Stimulated activated CD8-positive, alpha-beta memory T cell treated with anti-CD3 and anti-CD28 coated beads, Interleukin-4, amount 100 ng/mL, for 24 hours (primary cell): Measurements from ENCODE around the gene PAQR7.

Experiments used
- DNase-seq: peaks from one replicate; pipeline ENCODE4 v3.0.0-alpha.2; 2020; ENCODE audit warnings: low read depth

The PAQR7 gene

GRCh38 chr1:25902462-25902861 is 27.0 kb upstream of the PAQR7 start:
- DNase-seq, result no peak

- no peak for DNase-seq
Observed at GRCh38 chr1:25900219-25900618, 24.7 kb upstream of the PAQR7 start.

GRCh38 chr1:25899792-25900191 is 24.3 kb upstream of the PAQR7 start:
- DNase-seq, result no peak

GRCh38 chr1:25898223-25899015 is 22.9 kb upstream of the PAQR7 start:
- no peak for DNase-seq

DNA sequence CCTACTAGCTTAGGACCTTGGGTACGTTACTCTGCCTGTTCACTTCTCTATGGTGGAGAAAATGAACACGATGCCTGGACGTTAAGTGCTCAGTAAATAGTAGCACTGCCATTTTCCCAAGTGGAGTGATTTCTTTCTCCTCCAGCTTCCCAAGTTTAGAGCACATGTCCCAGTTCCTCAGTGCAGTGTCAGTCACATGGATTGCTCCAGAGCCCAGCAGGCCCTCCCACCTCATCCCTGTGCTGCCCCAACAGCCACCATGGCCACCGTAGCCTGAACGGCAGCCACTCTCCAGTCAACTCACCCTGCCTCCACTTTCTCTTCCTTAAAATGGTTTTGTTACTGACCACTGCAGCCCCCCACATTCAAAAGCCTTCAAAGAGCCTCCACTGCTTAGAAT is 22.2 kb upstream of the PAQR7 start:
- DNase-seq, result no peak

DNA sequence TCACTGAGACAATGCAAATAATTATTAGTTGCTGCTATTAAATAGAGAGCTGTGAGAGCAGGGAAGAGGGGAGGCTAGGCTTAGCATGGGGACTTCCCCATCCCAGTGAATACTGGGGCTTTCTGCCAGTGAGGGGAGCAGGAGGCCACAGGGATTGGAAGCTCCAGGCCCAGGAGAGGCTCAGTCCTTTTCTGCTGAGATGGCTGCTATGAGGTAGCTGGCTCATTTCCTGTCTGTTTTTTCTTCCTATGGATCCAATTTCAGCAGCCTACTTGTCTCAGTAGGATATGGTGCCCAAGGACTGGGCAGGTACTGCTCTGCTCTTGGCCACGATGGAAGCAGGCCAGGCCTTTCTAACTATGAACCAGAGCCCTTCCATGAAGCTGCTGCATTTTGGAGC is 20.8 kb upstream of the PAQR7 start:
- no peak for DNase-seq

- peak; percentile 79 for DNase-seq
Observed at GRCh38 chr1:25895365-25895990, 20.0 kb upstream of the PAQR7 start.

GRCh38 chr1:25893116-25893515 is 17.6 kb upstream of the PAQR7 start:
- no peak for DNase-seq

- no peak for DNase-seq
Observed at GRCh38 chr1:25891606-25892005, 16.1 kb upstream of the PAQR7 start.

GRCh38 chr1:25890239-25891034 is 14.9 kb upstream of the PAQR7 start:
- no peak for DNase-seq

GRCh38 chr1:25889470-25889869 is 14.0 kb upstream of the PAQR7 start:
- no peak for DNase-seq

DNA sequence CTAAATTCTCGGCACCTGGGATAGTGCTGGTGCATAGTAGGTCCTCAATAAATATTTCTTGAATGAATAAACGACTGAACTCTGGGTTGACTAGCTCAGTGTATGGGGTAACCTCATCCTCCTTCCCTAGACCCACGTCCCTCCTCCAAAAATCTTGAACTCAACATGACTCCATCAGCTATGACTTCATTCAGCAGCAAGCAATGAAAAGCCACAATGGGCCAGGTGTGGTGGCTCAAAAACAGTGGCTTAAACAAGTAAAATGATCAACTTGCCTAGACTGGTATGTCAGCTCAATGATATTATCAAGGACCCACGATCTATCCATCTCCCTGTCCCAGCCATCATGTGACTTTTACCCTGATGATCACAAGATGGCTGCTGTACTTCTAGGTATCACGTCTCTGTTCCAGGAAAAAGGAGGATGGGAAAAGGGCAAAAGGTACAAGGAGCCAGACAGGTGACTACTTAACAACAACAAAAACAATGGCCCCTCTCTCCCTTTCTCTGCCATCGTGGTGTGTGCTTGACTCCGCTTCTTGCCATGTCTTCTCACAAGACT is 13.0 kb upstream of the PAQR7 start:
- DNase-seq, result no peak

DNA sequence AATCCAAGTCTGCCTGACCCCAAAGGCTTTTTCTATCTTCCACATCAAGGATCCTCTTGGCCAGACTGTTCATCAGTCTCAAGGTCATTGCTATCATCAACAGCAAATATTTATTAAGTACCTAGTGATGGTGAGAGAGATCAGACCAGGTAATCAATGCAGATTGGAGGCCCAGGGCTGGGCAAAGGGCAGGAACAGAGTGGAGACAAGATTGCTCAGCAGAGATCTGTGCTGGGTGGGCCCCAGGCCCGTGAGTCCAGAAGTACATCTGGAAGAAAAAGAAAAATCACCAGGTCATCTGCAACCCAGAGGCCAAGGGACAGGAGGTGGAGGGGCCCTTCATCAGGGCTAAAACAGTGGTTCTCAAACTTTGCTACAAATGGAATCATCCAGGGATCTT is 10.1 kb upstream of the PAQR7 start:
- DNase-seq, result no peak

GRCh38 chr1:25881266-25881665 is 5.8 kb upstream of the PAQR7 start:
- DNase-seq, result no peak

- DNase-seq, result no peak
Observed at GRCh38 chr1:25880518-25880917, 5.0 kb upstream of the PAQR7 start.

GRCh38 chr1:25879675-25880074 is 4.2 kb upstream of the PAQR7 start:
- no peak for DNase-seq

DNA sequence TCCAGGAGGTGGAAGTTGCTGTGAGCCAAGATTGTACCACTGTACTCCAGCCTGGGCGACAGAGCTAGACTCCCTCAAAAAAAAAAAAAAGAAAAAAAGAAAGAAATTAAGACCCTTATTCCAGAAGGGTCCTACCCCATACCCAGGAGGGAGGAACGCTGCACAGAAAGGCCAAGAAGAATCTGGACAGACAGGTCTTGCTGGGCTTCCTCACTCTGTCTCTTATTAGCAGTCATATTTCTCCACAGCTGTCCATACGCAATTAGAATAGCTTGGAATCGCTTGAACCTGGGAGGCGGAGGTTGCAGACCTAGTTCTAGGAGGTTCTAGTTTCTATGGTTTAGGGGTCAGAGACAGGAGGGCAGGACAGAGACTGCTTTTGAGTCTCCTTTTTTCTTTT is 3.2 kb upstream of the PAQR7 start:
- DNase-seq, result no peak

DNA sequence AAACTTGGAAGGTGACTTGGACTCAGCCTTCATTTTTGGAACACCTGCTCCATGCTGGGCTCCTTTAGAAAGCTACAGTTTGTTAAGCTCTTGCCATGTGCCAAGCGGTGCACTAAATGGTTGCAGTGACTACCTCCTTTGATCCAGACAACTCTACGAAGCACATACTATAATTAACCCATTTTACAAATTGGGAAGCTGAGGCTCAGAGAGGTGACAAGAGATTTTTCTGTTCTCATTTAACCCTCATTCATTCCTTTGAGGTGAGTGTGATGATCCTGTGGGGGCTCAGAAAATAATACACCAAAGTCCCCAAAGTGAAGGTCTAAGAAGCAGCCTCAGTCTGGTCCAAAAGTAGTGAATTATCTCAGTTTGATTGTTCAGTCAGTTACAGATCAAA is 1.6 kb upstream of the PAQR7 start:
- no peak for DNase-seq

DNA sequence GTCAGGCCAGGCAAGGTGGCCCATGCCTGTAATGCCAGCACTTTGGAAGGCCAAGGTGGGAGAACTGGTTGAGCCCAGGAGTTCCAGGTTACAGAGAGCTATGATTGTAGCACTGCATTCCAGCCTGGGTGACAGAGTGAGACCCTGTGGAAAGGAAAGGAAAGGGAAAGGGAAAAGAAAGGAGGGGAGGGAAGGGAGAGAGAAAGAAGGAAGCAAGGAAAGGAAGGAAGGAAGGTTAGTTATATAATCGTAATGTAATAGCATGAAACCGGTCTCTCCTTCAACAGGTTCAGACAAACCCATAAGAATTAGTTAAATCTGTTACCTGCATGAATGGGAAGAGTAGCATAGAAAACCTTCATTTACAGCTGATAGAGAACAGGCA is 1.2 kb upstream of the PAQR7 start:
- no peak for DNase-seq

DNA sequence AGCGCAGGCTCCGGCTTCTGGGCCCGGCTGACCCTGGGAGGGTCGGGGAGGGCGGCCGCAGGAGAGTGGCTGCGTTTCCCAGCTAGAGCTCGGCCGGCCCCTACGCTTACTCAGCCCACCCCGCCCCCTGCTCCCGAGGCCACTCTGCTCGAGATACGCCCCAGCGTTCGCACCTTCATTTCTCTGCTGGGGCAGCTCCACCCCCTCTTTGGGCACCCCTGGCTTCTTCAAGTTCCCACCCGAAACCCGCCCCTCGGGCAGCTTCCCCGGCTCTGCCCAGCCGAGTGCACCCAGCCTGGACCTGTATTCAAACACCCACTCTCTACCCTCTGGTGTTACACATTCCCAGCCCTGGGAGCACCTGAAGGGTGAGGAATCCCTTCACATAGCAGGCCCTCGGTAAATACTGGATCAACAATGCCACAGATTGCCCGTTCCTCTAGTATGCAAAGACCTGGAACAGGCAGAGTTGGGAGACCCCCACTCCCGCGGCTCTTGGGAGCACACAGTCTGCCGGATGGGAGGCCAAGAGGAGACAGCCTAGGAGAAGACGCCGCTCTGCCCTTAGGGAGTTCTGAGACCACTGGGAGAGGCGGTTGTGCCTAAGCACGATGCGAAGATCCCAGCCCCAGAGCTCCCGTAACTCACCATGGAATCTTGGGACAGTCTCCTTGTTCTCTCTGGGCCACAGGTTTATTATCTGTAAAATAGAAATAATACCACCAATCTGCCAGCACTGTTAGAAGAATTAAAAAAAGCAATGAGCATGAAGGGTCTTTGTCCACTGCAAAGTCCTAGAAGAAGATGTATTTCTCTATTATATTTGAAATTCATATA is 566 bp upstream of the PAQR7 start:
- DNase-seq, result peak; percentile 19

- no peak for DNase-seq
Observed at GRCh38 chr1:25874635-25875153, 814 bp downstream of the PAQR7 start.

DNA sequence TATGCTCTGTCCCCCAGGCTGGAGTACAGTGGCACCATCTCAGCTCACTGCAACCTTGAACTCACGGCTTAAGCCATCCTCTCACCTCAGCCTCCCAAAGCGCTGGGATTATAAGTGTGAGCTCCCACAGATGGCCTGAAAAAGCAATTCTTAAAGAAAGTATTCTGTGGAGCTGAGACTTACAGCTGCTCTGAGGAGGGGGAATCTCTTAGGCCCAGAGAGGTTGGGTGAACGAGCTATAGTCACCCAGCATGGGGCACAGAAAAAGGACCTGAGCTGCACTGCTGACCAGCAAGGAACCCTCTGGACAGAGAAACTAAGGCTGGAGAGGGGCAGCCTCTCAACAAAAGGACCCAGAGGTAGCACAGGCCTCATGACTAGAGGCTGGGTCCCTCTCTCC is 1.3 kb downstream of the PAQR7 start:
- DNase-seq, result no peak
